ENCODE data around the gene ALAS1. TPM values are rescaled to one million over a fixed set of nuclear protein-coding genes. Genes with fewer than 3 reads are reported as not detected.
A peak's percentile ranks its signal among the peaks of the same experiment; 100 is the strongest.

Gene ALAS1
- total RNA-seq, 1 experiment from 2014 or later: 89.4 TPM

GRCh38 chr3:52240059-52240885 is 42.3 kb downstream of the ALAS1 start:
- no peaks in the 10 kb centered on the region for H3K9me3 ChIP-seq (ENCODE audit: control insufficient read depth, insufficient read depth, low read depth, low read length)
- H3K4me1 ChIP-seq (ENCODE audit: control insufficient read depth, insufficient read depth, low read length): peaks cover 25% of the 10 kb centered on the region
- intact Hi-C loops (cut with micrococcal nuclease; ENCODE audit: unreplicated experiment) (no loop called here), in situ Hi-C loops (cut with HindIII; ENCODE audit: low pct_unique_long_range_greater_than_20kb, low sequenced_read_pairs) (no loop called here)
- peaks cover 7% of the 10 kb centered on the region; the same call in 1 of the 2 replicates for H3K36me3 ChIP-seq (ENCODE audit: control insufficient read depth, insufficient read depth, low read length)
- BruUV-seq (replicated peaks): no TSS peak
- DNase-seq (ENCODE audit: low read depth, low spot score) (no peak), ATAC-seq (no peak)
- H3K27ac ChIP-seq (ENCODE audit: low read length): peak overlapping the region; percentile 81
- CTCF ChIA-PET: interaction anchor here (0.6 kb wide), 2 partner anchors 183 to 197 kb away, joined by 3 to 5 read pairs; no protein-coding TSS in a partner anchor
- H3K4me3 ChIP-seq (ENCODE audit: low read depth in 2 of 2, low read length in 2 of 2): peak overlapping the region; percentile 80 to 86
- no peaks in the 10 kb centered on the region for H3K27me3 ChIP-seq (ENCODE audit: control insufficient read depth, insufficient read depth, low read length)
- TF ChIP-seq REST (IDR thresholded peaks at IDR 0.05; ENCODE audit: insufficient read depth in 1 of 2, low read depth in 2 of 2, low read length in 1 of 2) (no peak), TCF7L2 (IDR thresholded peaks at IDR 0.05; ENCODE audit: low read depth, low read length) (no peak), POLR2AphosphoS5 (IDR thresholded peaks at IDR 0.05; ENCODE audit: low read depth, low read length) (no peak), SIN3A (IDR thresholded peaks at IDR 0.05; ENCODE audit: borderline replicate concordance, insufficient read depth, low read depth, low read length) (no peak), CTCF (IDR thresholded peaks at IDR 0.05) (no peak)
- POLR2A ChIA-PET: interaction anchor here (0.5 to 0.6 kb wide), 3 partner anchors 38 to 156 kb away, joined by 3 to 9 read pairs (median 3); partner anchors contain the start of gene WDR82

- DNase-seq (ENCODE audit: low read depth, low spot score) (no peak), ATAC-seq (no peak)
- H3K36me3 ChIP-seq (ENCODE audit: control insufficient read depth, insufficient read depth, low read length): peaks cover 7% of the 10 kb centered on the region; the same call in 1 of the 2 replicates
- no peaks in the 10 kb centered on the region for H3K9me3 ChIP-seq (ENCODE audit: control insufficient read depth, insufficient read depth, low read depth, low read length)
- ChIA-PET POLR2A (interaction anchor here (0.5 to 0.6 kb wide), 3 partner anchors 37 to 155 kb away, joined by 3 to 9 read pairs (median 3); partner anchors contain the start of gene WDR82), CTCF (interaction anchor here (0.6 kb wide), 2 partner anchors 184 to 196 kb away, joined by 3 to 5 read pairs; no protein-coding TSS in a partner anchor)
- H3K4me3 ChIP-seq (ENCODE audit: low read depth in 2 of 2, low read length in 2 of 2): no peak overlapping the region
- H3K27me3 ChIP-seq (ENCODE audit: control insufficient read depth, insufficient read depth, low read length): no peaks in the 10 kb centered on the region
- in situ Hi-C loops (cut with HindIII; ENCODE audit: low pct_unique_long_range_greater_than_20kb, low sequenced_read_pairs): no loop called here
- TF ChIP-seq POLR2AphosphoS5 (IDR thresholded peaks at IDR 0.05; ENCODE audit: low read depth, low read length): no peak
- no peak for TF ChIP-seq CTCF (IDR thresholded peaks at IDR 0.05)
- TF ChIP-seq REST (IDR thresholded peaks at IDR 0.05; ENCODE audit: insufficient read depth in 1 of 2, low read depth in 2 of 2, low read length in 1 of 2): no peak
- TF ChIP-seq TCF7L2 (IDR thresholded peaks at IDR 0.05; ENCODE audit: low read depth, low read length): no peak
- TF ChIP-seq SIN3A (IDR thresholded peaks at IDR 0.05; ENCODE audit: borderline replicate concordance, insufficient read depth, low read depth, low read length): no peak
- intact Hi-C loops (cut with micrococcal nuclease; ENCODE audit: unreplicated experiment): no loop called here
- H3K4me1 ChIP-seq (ENCODE audit: control insufficient read depth, insufficient read depth, low read length): peaks cover 25% of the 10 kb centered on the region
- H3K27ac ChIP-seq (ENCODE audit: low read length): peak overlapping the region; percentile 81; the same call in 1 of the 2 replicates
- BruUV-seq (replicated peaks): no TSS peak
Observed at GRCh38 chr3:52240886-52241370, 43.0 kb downstream of the ALAS1 start.
